Measurements from ENCODE around the gene CCDC85C.

CCDC85C gene

DNA sequence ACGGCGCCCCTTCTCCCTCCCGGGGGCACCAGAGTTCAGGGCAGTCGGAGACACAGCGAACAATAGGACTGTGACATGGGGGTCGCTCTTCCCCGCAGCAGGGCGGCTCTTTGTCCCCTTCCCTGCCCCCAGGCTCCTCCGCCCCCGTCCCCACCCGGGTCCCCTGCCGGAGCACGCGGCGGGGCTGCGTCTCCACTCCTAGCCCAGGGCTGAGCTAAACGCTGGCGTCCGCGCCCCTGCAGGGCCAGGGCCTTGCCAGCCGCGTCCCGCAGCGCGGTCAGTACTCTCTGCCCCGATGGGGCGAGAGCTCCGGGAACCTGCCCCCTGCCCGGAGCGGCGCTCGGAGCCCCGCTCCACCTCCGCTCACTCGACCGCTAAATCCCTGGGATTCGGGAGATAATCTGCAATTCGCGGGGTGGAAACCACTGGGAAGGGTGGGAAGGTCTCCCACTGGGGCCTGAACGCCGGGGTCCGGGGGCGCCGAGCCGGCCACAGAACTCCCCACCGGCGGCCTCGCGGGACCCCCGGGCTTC, 825 bp upstream of the CCDC85C start:
- no peak for DNase-seq

DNA sequence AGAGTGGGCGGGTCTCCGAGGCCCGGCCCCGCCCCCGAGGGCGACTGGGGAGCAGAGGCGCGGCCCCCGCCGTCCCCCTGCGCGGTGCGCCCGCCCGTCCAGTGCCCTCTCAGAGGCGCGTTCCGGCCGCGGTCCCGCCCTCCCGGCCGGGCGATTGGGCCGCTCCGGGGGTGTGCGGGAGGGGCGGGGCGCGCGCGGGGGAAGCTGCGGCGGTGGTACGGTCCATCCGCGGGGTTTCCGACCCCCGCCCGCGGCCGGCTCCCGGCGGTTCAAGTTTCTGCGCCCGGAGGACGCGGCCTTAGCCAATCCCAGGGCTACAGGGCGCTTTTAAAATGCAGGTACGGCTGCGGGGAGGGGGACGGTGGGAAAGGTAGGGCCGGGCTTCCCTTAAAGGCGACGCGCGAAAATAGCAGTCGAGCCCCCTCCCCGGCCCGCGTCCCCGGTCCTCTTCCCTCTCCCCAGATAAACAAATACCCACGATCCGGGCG, 315 bp upstream of the CCDC85C start:
- DNase-seq, result peak; percentile 95

DNA sequence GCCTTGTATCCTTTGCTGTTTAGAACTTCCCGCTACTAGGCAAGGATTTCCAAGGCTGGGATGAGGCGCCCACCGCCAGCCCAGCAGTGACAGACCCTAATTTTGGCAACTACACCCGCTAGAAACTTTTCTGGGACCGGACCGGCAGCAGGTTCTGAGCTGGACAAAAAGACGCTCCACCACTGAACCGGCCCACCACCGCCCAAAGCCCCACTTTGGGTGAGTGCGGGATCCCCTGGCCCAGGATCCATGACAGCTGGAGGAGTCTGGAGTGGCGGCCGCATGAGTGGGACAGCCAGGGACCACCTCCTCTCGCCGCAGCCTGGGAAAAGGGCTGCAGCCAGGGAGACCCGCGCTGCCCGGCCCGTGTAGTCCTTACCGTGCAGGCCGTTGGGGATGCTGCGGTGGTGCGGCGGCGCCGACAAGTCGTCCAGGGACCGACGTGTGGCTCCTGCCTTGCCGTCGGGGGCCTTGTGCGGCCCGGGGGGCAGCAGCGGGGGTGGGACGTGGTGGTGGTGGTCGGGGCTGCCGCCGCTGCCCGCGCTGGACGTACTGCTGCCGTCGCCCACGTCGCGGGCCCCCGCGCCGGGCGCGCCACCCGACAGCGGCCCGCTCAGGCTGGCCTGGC, 1.1 kb downstream of the CCDC85C start:
- DNase-seq, result no peak

DNA sequence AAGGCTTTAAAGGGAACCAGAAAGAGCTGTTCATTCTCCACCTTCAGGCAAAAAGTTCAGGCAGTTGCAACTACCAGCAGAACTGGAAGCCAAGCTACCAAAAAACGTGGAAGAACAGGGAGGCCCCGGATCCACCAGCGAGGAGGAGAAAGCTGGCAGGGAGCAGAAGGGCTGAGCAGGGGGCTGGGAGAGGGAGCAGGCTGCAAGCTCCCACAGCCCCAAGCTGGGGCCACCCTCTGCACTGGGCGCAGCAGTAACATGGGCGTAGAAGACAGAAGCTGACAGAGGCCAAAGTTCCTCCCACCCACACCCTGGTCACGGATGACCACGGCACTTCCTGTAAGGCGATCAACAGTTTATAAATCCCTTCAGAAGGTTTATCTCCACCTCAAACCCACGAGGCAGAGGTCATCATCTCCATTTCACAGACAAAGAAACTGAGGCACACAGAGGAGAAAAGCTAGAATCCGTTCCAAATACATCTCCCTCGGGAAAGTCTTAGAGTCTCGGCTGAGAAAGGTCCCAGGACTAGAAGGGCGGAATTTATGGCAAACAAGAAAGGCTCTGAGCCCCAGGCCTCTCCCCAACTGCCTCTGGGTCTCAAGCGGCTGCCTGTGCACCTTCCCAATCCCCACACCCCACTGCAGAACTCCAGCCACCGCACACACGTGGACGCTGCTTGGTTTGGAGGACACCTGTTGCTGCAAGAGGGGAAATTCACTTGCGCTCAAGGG, 1.8 kb downstream of the CCDC85C start:
- no peak for DNase-seq

DNA sequence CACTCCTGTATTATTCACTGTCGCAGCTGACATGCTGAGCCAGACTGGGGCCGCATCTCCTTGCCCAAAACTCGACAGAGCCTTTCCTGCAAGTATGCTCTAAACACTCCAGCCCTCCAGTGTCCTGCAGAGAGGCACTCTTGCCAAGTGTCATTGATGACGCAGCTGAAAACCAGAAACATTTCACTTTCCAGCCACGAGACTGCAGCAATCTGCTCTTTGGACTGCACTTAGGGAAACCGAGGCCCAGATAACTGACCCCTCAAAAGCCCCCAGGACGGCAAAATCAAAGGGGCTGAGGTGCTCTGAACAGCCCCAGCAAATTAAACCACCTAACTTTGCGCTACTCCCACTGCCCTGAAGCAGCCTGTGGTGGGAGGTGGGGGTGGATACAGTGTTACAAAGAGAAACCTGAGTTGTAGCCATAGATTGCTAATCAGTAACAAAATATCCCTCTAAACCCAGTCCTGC, 2.6 kb downstream of the CCDC85C start:
- DNase-seq, result no peak

DNA sequence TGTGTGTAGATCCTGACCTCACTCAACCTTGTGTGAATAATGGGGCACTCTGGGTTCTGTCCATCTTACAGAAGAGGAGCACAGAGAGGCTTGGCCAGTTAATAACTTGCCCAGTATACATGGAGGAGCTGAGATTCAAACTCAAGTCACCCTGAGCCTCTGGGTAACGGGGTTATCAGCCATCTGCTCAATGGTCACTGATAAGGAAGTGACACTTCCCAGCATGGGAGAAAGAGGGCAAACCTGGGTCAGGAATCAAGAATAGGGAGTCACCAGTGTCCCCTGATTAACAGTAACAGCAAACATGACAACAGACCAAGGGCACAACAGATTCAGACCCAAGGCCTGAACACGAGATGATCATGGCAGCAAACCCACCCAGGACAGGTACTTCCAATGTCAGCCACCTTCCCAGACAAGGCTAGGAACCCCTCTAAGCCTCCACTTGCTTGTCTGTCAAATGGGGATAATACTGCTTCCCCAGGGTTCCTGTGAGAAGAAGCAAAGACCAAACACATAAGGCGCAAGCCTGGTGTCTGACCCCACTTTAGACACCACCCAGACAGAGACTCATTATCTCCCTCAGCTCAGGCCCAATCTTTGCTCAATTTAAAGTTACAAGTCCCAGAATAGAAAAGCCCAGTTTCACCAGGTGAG, 3.6 kb downstream of the CCDC85C start:
- DNase-seq, result no peak

DNA sequence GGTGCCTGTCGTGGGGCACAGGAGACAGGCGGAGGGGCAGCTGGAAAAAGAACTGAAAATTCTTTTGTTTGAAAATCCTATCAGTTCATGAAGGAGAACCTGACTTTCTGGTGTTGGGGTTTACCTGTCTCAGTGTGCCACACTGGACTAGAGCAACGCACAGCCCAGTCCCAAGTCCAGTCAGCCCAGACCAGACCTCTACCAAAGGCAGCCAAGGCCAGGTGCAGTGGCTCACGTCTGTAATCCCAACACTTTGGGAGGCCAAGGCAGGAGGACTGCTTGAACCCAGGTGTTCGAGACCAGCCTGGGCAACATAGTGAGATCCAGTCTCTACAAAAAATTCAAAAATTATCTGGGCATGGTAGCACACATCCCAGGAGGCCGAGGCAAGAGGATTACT, 4.6 kb downstream of the CCDC85C start:
- no peak for DNase-seq

GRCh38 chr14:99598774-99599173, 5.2 kb downstream of the CCDC85C start:
- DNase-seq, result no peak

DNA sequence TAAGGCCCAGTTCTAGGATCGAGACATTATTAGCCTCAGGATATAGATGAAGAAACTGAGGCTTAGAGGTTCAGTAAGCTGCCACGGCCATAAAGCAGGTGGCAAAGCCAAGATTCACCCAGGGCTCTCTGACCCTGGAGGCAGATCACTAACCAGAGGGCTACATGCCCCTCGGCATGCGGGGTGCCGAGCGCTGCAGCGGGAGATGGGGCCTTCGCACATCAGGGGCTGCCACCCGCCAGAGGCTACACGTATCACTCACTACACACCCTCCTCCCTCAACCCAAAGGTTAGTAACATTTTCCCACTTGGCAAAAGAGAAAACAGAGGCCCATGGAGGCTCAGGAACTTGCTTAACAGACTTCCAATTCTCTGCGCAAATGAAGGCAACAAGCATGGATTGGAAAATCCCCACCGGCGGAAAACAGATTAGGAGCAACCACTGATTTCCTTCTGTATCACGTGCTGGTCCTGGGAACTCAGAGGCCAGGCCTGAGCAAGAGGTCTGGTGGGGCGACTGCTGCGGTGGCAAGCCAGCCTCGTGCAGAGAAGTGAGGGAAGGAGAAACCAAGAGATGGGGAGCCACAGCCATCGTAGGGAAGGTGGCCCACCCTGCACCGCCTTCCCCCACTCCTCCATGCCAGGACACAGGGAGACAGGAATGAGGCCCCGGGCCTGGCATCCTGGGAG, 6.0 kb downstream of the CCDC85C start:
- DNase-seq, result no peak

DNA sequence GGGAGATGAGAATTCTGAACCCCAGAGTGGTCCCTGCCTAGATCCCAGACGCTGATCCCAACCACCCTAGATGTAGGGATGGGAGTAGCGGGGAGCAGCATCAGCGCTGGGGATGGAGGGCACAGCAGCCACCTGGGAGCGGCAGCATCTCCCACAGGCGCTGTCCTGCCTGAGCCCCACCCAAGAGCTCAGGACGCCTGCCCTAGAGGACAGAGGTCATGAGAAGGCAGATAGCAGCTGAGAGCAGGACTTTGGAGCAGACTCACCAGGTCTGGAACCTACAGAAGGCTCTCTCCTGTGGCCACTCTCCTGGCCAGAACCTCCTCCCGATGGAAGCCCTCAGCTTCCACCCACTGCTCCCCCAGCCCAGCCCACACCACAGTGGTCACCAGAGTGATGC, 7.2 kb downstream of the CCDC85C start:
- DNase-seq, result no peak

DNA sequence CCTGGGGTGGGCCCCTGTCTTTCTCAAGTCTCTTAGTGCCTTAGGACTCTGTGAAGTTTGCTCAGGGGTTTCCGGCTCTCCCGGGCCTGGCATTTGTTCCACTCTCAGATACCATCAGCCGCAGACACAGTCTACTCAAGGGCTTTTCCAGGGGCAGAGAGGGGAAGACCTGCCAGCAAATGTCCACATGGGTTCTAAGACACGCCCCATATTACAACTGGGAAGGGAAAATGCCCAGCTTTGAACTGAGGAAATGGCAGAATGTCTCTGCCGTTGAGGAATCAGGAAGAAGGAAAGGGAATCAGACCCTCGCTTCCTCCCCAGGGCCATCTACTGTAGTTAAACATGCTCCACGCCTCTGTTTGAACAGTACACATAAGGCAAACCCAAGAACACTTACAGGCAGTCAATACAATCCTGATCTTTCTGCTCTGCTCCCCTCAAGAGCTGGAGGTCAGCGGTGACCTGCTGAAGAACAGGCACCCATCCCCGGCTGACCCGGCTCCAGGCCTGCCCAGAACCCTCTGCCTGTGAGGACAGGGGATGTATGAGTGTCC, 7.9 kb downstream of the CCDC85C start:
- DNase-seq, result no peak

DNA sequence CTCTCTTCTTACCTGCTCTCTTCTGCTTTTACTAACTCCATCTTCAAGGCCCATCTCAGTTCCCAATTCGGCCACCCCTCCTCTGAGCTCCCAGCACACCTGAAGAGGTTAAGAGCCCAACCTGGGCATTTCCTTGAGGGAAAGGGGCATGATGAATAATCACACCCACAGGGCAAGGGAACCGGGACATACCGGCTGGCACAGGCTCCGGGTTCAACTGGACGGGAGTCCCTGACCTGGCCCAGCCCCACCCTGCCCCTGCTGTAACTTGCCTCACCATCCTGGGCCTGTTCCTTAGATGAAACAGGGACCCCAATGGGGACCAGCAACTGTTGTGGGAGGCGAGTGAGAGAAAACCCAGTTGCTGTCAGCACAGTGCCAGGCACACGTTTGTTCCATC, 8.5 kb downstream of the CCDC85C start:
- DNase-seq, result no peak

DNA sequence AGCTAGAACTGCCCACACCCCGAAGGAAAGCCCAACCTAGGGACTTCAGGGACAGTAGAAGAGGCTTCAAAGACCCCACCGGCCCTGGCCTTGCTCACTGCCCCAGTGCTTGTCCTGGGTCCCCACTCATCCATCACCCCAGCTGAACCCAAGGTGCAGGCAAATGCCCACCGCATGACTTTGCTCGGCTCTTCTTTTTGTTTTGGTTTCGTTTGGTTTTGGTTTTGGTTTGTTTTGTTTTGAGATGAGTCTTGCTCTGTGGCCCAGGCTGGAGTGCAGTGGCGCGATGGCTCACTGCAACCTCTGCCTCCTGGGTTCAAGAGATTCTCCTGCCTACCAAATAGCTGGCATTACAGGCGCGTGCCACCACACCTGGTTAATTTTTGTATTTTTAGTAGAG, 9.0 kb downstream of the CCDC85C start:
- no peak for DNase-seq

GRCh38 chr14:99593971-99594841, 9.8 kb downstream of the CCDC85C start:
- DNase-seq, result no peak

- no peak for DNase-seq
Observed at GRCh38 chr14:99592933-99593753, 10.9 kb downstream of the CCDC85C start.

DNA sequence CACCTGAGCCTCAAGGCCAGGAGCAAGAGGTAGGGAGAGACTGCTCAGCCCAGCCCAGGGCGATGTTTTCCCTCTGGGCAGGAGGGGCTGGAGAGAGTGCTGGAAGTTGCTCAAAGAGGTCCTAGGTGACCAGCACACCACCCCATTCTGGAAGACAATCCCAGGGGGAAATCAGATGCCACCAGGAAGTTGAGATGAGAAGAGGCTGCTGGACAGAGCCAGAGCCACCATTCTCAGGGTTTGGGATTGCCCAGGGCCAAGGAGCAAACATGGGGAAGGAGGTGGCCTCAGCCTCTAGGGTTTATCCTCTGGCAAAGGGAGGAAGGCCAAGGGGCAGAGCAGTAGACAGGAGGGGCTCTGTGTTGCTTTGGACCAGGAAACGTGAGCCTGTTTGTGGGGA, 11.6 kb downstream of the CCDC85C start:
- DNase-seq, result no peak

DNA sequence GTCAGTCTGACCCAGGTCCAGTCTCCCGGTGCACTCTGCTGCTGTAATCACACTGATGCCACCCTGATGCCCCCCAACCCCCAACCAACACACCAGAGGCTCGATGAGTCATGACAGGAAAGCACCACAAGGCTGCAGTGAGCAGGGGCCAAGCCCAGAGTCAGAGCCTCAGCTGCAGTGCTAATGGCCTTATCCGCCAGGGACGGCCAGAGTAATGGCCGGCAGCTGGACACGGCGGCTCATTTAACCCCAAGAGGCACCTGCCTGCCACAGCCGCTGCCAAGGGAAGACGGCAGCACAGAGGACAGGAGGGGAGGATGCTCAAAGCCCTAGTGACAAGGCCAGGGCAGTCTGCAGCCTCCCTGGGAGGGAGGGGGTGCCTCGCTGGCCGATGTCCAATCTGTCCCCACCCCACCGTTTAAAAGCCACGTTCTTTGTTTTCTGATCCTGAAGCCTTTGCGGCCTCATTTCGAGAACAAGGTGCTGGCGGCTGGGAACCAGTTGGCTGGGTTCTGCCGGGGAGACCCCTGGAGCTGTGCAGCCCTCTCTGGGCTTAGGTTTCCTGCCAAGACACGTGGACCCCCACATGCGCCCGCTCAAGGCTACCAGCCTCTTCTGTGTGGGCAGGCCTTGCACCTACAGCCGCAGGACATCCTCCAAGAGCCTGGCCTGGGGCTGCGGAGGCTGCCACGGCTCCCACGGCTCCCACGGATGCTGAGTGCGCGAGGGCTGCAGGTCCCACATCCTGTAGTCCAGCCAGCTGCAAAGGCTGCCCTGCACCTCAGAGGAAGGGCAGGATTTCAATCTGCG, 13.1 kb downstream of the CCDC85C start:
- peak; percentile 52 for DNase-seq

GRCh38 chr14:99589651-99590530, 14.1 kb downstream of the CCDC85C start:
- no peak for DNase-seq

- no peak for DNase-seq
Observed at GRCh38 chr14:99589031-99589441, 15.0 kb downstream of the CCDC85C start.
